Endodermal cell (in vitro differentiated cells): Measurements from ENCODE around the gene ABR. TPM values are rescaled to one million over a fixed set of nuclear protein-coding genes. Genes with fewer than 3 reads are reported as not detected.

Experiments used
- DNase-seq: peaks from one replicate; pipeline ENCODE4 v3.0.0-alpha.2; 2017
- H3K27ac ChIP-seq: 2 replicates; pipeline ENCODE4 v1.5.1; 2013; ENCODE audit warnings: mild to moderate bottlenecking, low read depth, low read length, moderate library complexity
- H3K27me3 ChIP-seq: 2 replicates; pipeline ENCODE4 v1.6.1; 2013; ENCODE audit warnings: mild to moderate bottlenecking, low read length, moderate library complexity; ENCODE audit not compliant: insufficient read depth, control insufficient read depth, poor library complexity, severe bottlenecking
- H3K36me3 ChIP-seq: 2 replicates; pipeline ENCODE4 v1.7.0; 2013; ENCODE audit warnings: mild to moderate bottlenecking, low read length, moderate library complexity; ENCODE audit not compliant: control insufficient read depth, insufficient read depth
- H3K4me1 ChIP-seq: one replicate; pipeline ENCODE4 v1.7.0; 2013; ENCODE audit warnings: low read length; ENCODE audit not compliant: control insufficient read depth, insufficient read depth
- H3K4me3 ChIP-seq: 2 replicates; pipeline ENCODE4 v1.5.1; 2013; ENCODE audit warnings: mild to moderate bottlenecking, low read length, moderate library complexity
- H3K9ac ChIP-seq: 2 replicates; pipeline ENCODE4 v1.6.1; 2013; ENCODE audit warnings: mild to moderate bottlenecking, low read length, moderate library complexity; ENCODE audit not compliant: poor library complexity, severe bottlenecking; ENCODE audit errors: extremely low read depth
- H3K9me3 ChIP-seq: 2 replicates; pipeline ENCODE4 v1.6.1; 2013; ENCODE audit warnings: mild to moderate bottlenecking, low read length, moderate library complexity; ENCODE audit not compliant: control insufficient read depth
- H3K27ac Mint-ChIP-seq: 2 replicates; pipeline ENCODE4 v1.8.0; 2020; ENCODE audit warnings: mixed read lengths
- H3K27me3 Mint-ChIP-seq: 2 replicates; pipeline ENCODE4 v1.8.0; 2021; ENCODE audit warnings: mild to moderate bottlenecking, mixed read lengths; ENCODE audit not compliant: insufficient read depth
- H3K36me3 Mint-ChIP-seq: 2 replicates; pipeline ENCODE4 v1.8.0; 2020; ENCODE audit warnings: low read depth, mixed read lengths
- H3K4me1 Mint-ChIP-seq: 2 replicates; pipeline ENCODE4 v1.8.0; 2020; ENCODE audit warnings: mixed read lengths
- H3K4me3 Mint-ChIP-seq: 2 replicates; pipeline ENCODE4 v1.8.0; 2020; ENCODE audit warnings: mild to moderate bottlenecking, moderate library complexity, mixed read lengths
- H3K9me3 Mint-ChIP-seq: 2 replicates; pipeline ENCODE4 v1.8.0; 2020; ENCODE audit warnings: mild to moderate bottlenecking, mixed read lengths
- CTCF ChIP-seq: fragments of 200-600 bp; sonication (generic); conservative IDR thresholded peaks from 2 replicates; pipeline ENCODE4 v1.5.0; 2021; ENCODE audit warnings: antibody characterized with exemption, mild to moderate bottlenecking
- WGBS, 2 experiments: methylation state at CpG; one replicate each; pipeline versions ENCODE4 v1.1.5 to v1.1.7; 2013; ENCODE audit warnings: missing lambda C conversion rate in 2 of 2, mixed read lengths in 1 of 2; ENCODE audit not compliant: insufficient coverage in 1 of 2, insufficient read length in 1 of 2; 5-methylcytosine and 5-hydroxymethylcytosine counted together
- total RNA-seq, 2 donors: library from RNA; stranded (reverse); fragmentation: NEBNext Ultra II Directional in 1 of 2; extraction: Animal tissue kit (Norgen Biotek cat#: 25700) in 1 of 2; gene quantifications; 2 replicates in 1 of 2; 3 replicates in 1 of 2; pipeline ENCODE4 v1.2.1, GENCODE V29; 2021

The ABR gene
- total RNA-seq, 2 donors from 2014 or later, result 51.1 to 58.7 TPM

GRCh38 chr17:1094591-1094990 is 85.2 kb downstream of the ABR start:
- Histone ChIP-seq H3K4me1 (no peaks in the 10 kb centered on the region), H3K4me3 (no peak overlapping the region), H3K27ac (no peak overlapping the region), H3K9ac (no peak overlapping the region), H3K9me3 (no peaks in the 10 kb centered on the region), H3K36me3 (peaks cover 11% of the 10 kb centered on the region), H3K27me3 (no peaks in the 10 kb centered on the region)
- H3K9me3 Mint-ChIP-seq, result no peaks in the 10 kb centered on the region
- H3K27me3 Mint-ChIP-seq, result no peaks in the 10 kb centered on the region
- 94 to 98% methylated on average over 4 to 6 of the region's 6 CpGs for WGBS, 2 experiments
- peak overlapping the region; percentile 52 for H3K27ac Mint-ChIP-seq
- H3K36me3 Mint-ChIP-seq, result peaks cover 40% of the 10 kb centered on the region
- no peak for DNase-seq
- H3K4me1 Mint-ChIP-seq, result no peaks in the 10 kb centered on the region
- H3K4me3 Mint-ChIP-seq, result no peak overlapping the region
- no peak for TF ChIP-seq CTCF

- Histone ChIP-seq H3K27ac (no peak overlapping the region), H3K4me3 (no peak overlapping the region), H3K27me3 (no peaks in the 10 kb centered on the region), H3K9me3 (no peaks in the 10 kb centered on the region), H3K36me3 (peaks cover 8% of the 10 kb centered on the region), H3K4me1 (no peaks in the 10 kb centered on the region), H3K9ac (no peak overlapping the region)
- no peak for DNase-seq
- peaks cover 27% of the 10 kb centered on the region for H3K36me3 Mint-ChIP-seq
- H3K4me3 Mint-ChIP-seq, result no peak overlapping the region
- WGBS, 2 experiments, result 92 to 95% methylated on average over 13 to 14 of the region's 14 CpGs
- TF ChIP-seq CTCF, result no peak
- peak overlapping the region; percentile 1 for H3K27ac Mint-ChIP-seq
- no peaks in the 10 kb centered on the region for H3K27me3 Mint-ChIP-seq
- no peaks in the 10 kb centered on the region for H3K9me3 Mint-ChIP-seq
- H3K4me1 Mint-ChIP-seq, result peaks cover 3% of the 10 kb centered on the region
Observed at GRCh38 chr17:1091900-1092299, 87.9 kb downstream of the ABR start.

- Histone ChIP-seq H3K9ac (no peak overlapping the region), H3K4me3 (no peak overlapping the region), H3K27me3 (no peaks in the 10 kb centered on the region), H3K27ac (no peak overlapping the region), H3K9me3 (no peaks in the 10 kb centered on the region), H3K4me1 (no peaks in the 10 kb centered on the region), H3K36me3 (peaks cover 8% of the 10 kb centered on the region)
- H3K27ac Mint-ChIP-seq, result peak overlapping the region; percentile 1
- H3K9me3 Mint-ChIP-seq, result no peaks in the 10 kb centered on the region
- peaks cover 3% of the 10 kb centered on the region for H3K4me1 Mint-ChIP-seq
- no peak for DNase-seq
- no peak for TF ChIP-seq CTCF
- peaks cover 27% of the 10 kb centered on the region for H3K36me3 Mint-ChIP-seq
- no peak overlapping the region for H3K4me3 Mint-ChIP-seq
- no peaks in the 10 kb centered on the region for H3K27me3 Mint-ChIP-seq
- 92 to 94% methylated on average over 2 to 8 of the region's 8 CpGs for WGBS, 2 experiments
Observed at GRCh38 chr17:1091190-1091534, 88.6 kb downstream of the ABR start.
